B cell (primary cell): ENCODE data around the gene ATXN7L3. TPM values are rescaled to one million over a fixed set of nuclear protein-coding genes. Genes with fewer than 3 reads are reported as not detected.

ENCODE experiments used
- ATAC-seq: fragments of 200-7000 bp; cut with Tn5 transposase; one replicate; pipeline ENCODE4 v1.10.0; 2021; ENCODE audit warnings: low read depth, mild to moderate bottlenecking, moderate number of reproducible peaks, moderate library complexity
- CTCF ChIA-PET: fragments of 350-600 bp; sonication (Branson Sonifier 250); formaldehyde crosslinking; loops from one replicate; lab custom pipeline; 2021; ENCODE audit warnings: antibody characterized with exemption, inconsistent platforms; lab: Charles Lee
- POLR2A ChIA-PET: fragments of 350-600 bp; sonication (Branson Sonifier 250); formaldehyde crosslinking; loops from one replicate; lab custom pipeline; 2021; ENCODE audit warnings: antibody characterized with exemption; lab: Charles Lee
- DNase-seq: peaks from one replicate; pipeline ENCODE4 v3.0.0; 2013
- H2AFZ ChIP-seq: 2 replicates; pipeline ENCODE4 v1.6.1; 2012; ENCODE audit warnings: mild to moderate bottlenecking, low read depth, low read length; ENCODE audit not compliant: insufficient read depth, poor library complexity, severe bottlenecking
- H3K27ac ChIP-seq, 2 donors: 1 replicate in 1 of 2; 2 replicates in 1 of 2; pipeline ENCODE4 v1.5.1; 2012 to 2013; ENCODE audit warnings: low read length in 2 of 2, mild to moderate bottlenecking in 2 of 2, moderate library complexity in 1 of 2
- H3K27me3 ChIP-seq, 4 experiments: fragments of 200-600 bp in 1 of 4; sonication (generic) in 1 of 4; replicated peaks in 1 of 4; 1 replicate in 2 of 4; 2 replicates in 2 of 4; pipeline versions ENCODE4 v1.6.1 to v1.7.0; 2013 to 2016; ENCODE audit warnings: low read length in 3 of 4, mild to moderate bottlenecking in 2 of 4, mixed read lengths in 1 of 4, moderate library complexity in 1 of 4; ENCODE audit not compliant: insufficient read depth in 4 of 4, control insufficient read depth in 3 of 4; ENCODE audit errors: control extremely low read depth in 1 of 4
- H3K36me3 ChIP-seq, 2 experiments: replicated peaks in 1 of 2; 1 replicate in 1 of 2; 2 replicates in 1 of 2; pipeline versions ENCODE4 v1.6.1 to v1.7.1; 2013; ENCODE audit warnings: low read length in 1 of 2; ENCODE audit not compliant: insufficient read depth in 2 of 2, control insufficient read depth in 1 of 2; ENCODE audit errors: control extremely low read depth in 1 of 2, extremely low read depth in 1 of 2
- H3K4me1 ChIP-seq, 2 donors: fragments of 200-600 bp in 1 of 2; sonication (generic) in 1 of 2; 1 replicate in 1 of 2; 2 replicates in 1 of 2; pipeline versions ENCODE4 v1.5.1 to v1.6.1; 2013 to 2017; ENCODE audit warnings: low read length in 2 of 2; ENCODE audit not compliant: control insufficient read depth in 2 of 2, insufficient read depth in 2 of 2
- H3K4me2 ChIP-seq: replicated peaks from 2 replicates; pipeline ENCODE3; 2012; ENCODE audit warnings: mild to moderate bottlenecking, low read depth, low read length; ENCODE audit not compliant: poor library complexity, severe bottlenecking
- H3K4me3 ChIP-seq, 5 experiments: fragments of 200-600 bp in 1 of 5; sonication (generic) in 1 of 5; 1 replicate in 3 of 5; 2 replicates in 2 of 5; pipeline versions ENCODE4 v1.5.1 to v1.7.0; 2011 to 2016; ENCODE audit warnings: low read length in 4 of 5, mild to moderate bottlenecking in 4 of 5, low read depth in 2 of 5, control low read depth in 1 of 5, moderate library complexity in 1 of 5; ENCODE audit not compliant: insufficient read depth in 1 of 5; ENCODE audit errors: control extremely low read depth in 1 of 5, extremely low read depth in 1 of 5
- H3K79me2 ChIP-seq: fragments of 200-600 bp; sonication (generic); one replicate; pipeline ENCODE4 v1.6.0; 2016; ENCODE audit warnings: low read length; ENCODE audit not compliant: control insufficient read depth, insufficient read depth
- H3K9ac ChIP-seq: fragments of 200-600 bp; sonication (generic); 2 replicates; pipeline ENCODE4 v1.6.1; 2017; ENCODE audit warnings: mild to moderate bottlenecking, low read length, moderate library complexity
- H3K9me3 ChIP-seq, 3 donors: one replicate each; pipeline versions ENCODE4 v1.6.1 to v1.7.1; 2013; ENCODE audit warnings: low read length in 2 of 3; ENCODE audit not compliant: control insufficient read depth in 2 of 3, insufficient read depth in 1 of 3; ENCODE audit errors: control extremely low read depth in 1 of 3
- H4K20me1 ChIP-seq: 2 replicates; pipeline ENCODE4 v1.6.0; 2012; ENCODE audit warnings: mild to moderate bottlenecking, low read length; ENCODE audit not compliant: insufficient read depth, control insufficient read depth, poor library complexity, severe bottlenecking
- H3K27ac Mint-ChIP-seq: one replicate; pipeline ENCODE4 v1.8.0; 2021; ENCODE audit warnings: mixed read lengths
- H3K27me3 Mint-ChIP-seq: one replicate; pipeline ENCODE4 v1.8.0; 2021; ENCODE audit warnings: mixed read lengths
- H3K4me1 Mint-ChIP-seq: one replicate; pipeline ENCODE4 v1.8.0; 2021; ENCODE audit warnings: mixed read lengths
- H3K4me3 Mint-ChIP-seq: one replicate; pipeline ENCODE4 v1.8.0; 2021; ENCODE audit warnings: mixed read lengths
- H3K9me3 Mint-ChIP-seq: one replicate; pipeline ENCODE4 v1.8.0; 2022; ENCODE audit warnings: mixed read lengths; ENCODE audit not compliant: insufficient read depth
- EZH2 ChIP-seq: IDR thresholded peaks from 2 replicates; pipeline ENCODE4 v1.6.1; 2012; ENCODE audit warnings: borderline replicate concordance, low read depth, mild to moderate bottlenecking, moderate library complexity, low read length; ENCODE audit not compliant: insufficient read depth, poor library complexity, severe bottlenecking
- WGBS: methylation state at CpG from one replicate; pipeline ENCODE4 v1.1.5; 2013; ENCODE audit warnings: missing lambda C conversion rate; ENCODE audit not compliant: insufficient coverage; 5-methylcytosine and 5-hydroxymethylcytosine counted together
- intact Hi-C: fragments of 100-400 bp; cut with micrococcal nuclease; formaldehyde crosslinking; loops from one replicate; pipeline ENCODE4 v1.10.0; 2022
- polyA plus RNA-seq: library from polyadenylated mRNA; depleted of rRNA; stranded (reverse); fragments of >200 nt; gene quantifications from 2 replicates; pipeline ENCODE4 v1.2.3, GENCODE V29; 2012
- total RNA-seq, 2 donors: library from RNA; stranded (reverse); fragments of 120-200 nt in 1 of 2; gene quantifications; 1 replicate in 1 of 2; 2 replicates in 1 of 2; pipeline versions ENCODE4 v1.2.3 to v1.2.4, GENCODE V29; 2013 to 2022
- TF ChIP-seq, protein P1 (sequence below): fragments of 200-600 bp; IDR thresholded peaks from one replicate; pipeline ENCODE4 v1.8.0; 2022; ENCODE audit warnings: antibody characterized with exemption, mild to moderate bottlenecking

The ATXN7L3 gene
- total and polyA plus RNA-seq, 2 donors (not counting 1 experiment from before 2014, with no cell fraction given) = 63.6 to 107 TPM

DNA sequence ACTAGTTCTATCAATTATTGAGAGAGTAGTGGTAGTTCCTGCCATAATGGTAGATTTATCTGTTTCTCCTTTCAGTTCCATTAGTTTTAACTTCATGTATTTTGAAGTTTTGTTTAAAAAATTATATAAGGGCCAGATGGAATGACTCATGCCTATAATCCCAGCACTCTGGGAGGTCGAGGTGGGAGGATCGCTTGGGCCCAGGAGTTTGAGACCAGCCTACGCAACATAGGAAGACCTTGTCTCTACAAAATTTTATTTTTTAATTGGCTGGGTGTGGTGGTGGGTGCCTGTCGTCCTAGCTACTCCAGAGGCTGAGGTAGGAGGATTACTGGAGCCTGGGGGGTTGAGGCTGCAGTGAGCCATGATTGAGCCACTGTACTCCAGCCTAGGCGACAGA lies 33.9 kb upstream of the ATXN7L3 start:
- Mint-ChIP-seq H3K9me3 (no peaks in the 10 kb centered on the region), H3K4me3 (no peak overlapping the region), H3K4me1 (no peaks in the 10 kb centered on the region), H3K27me3 (peaks cover 11% of the 10 kb centered on the region), H3K27ac (no peak overlapping the region)
- Histone ChIP-seq H3K27me3 (no peaks in the 10 kb centered on the region), H3K4me1 (no peaks in the 10 kb centered on the region), H3K4me3 (no peak overlapping the region), H3K27ac (no peak overlapping the region), H3K36me3 (no peaks in the 10 kb centered on the region), H3K4me2 (no peak overlapping the region), H2AFZ (no peak overlapping the region), H4K20me1 (no peaks in the 10 kb centered on the region), H3K79me2 (no peaks in the 10 kb centered on the region), H3K9me3 (no peaks in the 10 kb centered on the region), H3K9ac (no peak overlapping the region)
- ATAC-seq = no peak
- no peak for TF ChIP-seq EZH2
- TF ChIP-seq, protein P1, sequence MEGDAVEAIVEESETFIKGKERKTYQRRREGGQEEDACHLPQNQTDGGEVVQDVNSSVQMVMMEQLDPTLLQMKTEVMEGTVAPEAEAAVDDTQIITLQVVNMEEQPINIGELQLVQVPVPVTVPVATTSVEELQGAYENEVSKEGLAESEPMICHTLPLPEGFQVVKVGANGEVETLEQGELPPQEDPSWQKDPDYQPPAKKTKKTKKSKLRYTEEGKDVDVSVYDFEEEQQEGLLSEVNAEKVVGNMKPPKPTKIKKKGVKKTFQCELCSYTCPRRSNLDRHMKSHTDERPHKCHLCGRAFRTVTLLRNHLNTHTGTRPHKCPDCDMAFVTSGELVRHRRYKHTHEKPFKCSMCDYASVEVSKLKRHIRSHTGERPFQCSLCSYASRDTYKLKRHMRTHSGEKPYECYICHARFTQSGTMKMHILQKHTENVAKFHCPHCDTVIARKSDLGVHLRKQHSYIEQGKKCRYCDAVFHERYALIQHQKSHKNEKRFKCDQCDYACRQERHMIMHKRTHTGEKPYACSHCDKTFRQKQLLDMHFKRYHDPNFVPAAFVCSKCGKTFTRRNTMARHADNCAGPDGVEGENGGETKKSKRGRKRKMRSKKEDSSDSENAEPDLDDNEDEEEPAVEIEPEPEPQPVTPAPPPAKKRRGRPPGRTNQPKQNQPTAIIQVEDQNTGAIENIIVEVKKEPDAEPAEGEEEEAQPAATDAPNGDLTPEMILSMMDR = no peak
- POLR2A ChIA-PET = no interaction called here
- CTCF ChIA-PET = no interaction called here
- no CpG with 5 or more reads among the region's 5 CpGs for WGBS
- intact Hi-C loops = no loop called here
- DNase-seq = no peak

DNA sequence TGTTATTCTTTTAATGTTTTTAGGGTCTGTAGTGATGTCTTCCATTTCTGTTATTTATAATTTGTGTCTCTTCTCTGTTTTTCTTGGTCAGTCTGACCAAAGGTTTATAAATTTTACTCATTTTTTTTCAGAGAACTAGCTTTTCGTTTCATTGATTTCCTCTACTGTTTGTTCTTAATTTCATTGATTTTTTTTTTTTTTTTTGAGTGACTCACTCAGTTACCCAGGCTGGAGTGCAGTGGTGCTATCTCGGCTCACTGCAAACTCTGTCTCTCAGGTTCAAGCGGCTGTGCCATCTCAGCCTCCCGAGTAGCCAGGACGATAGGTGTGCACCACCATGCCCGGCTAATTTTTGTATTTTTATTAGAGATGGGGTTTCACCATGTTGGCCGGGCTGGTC lies 32.4 kb upstream of the ATXN7L3 start:
- no peak overlapping the region for H3K9ac ChIP-seq
- H3K4me1 Mint-ChIP-seq = no peaks in the 10 kb centered on the region
- ChIA-PET CTCF (no interaction called here), POLR2A (no interaction called here)
- H3K9me3 Mint-ChIP-seq = no peaks in the 10 kb centered on the region
- TF ChIP-seq, protein P1 = no peak
- TF ChIP-seq EZH2 = no peak
- no peak overlapping the region for H3K27ac Mint-ChIP-seq
- H2AFZ ChIP-seq = no peak overlapping the region
- H3K4me3 ChIP-seq = no peak overlapping the region
- intact Hi-C loops = no loop called here
- no peaks in the 10 kb centered on the region for H4K20me1 ChIP-seq
- no peak overlapping the region for H3K27ac ChIP-seq
- H3K4me3 Mint-ChIP-seq = no peak overlapping the region
- no peaks in the 10 kb centered on the region for H3K4me1 ChIP-seq
- no peak overlapping the region for H3K4me2 ChIP-seq
- H3K9me3 ChIP-seq = no peaks in the 10 kb centered on the region
- no peaks in the 10 kb centered on the region for H3K79me2 ChIP-seq
- DNase-seq = no peak
- 80% methylated on average over 4 of the region's 7 CpGs for WGBS
- ATAC-seq = no peak
- H3K27me3 Mint-ChIP-seq = peaks cover 11% of the 10 kb centered on the region
- no peaks in the 10 kb centered on the region for H3K36me3 ChIP-seq
- H3K27me3 ChIP-seq = no peaks in the 10 kb centered on the region
